Activated CD8-positive, alpha-beta memory T cell treated with anti-CD3 and anti-CD28 coated beads, Interleukin-2, amount 50 U/mL, for 1 hour (primary cell): ENCODE data around the gene PHKB.

ENCODE experiments used
- DNase-seq: peaks from one replicate; pipeline ENCODE4 v3.0.0-alpha.2; 2020; ENCODE audit errors: extremely low read depth

The PHKB gene

GRCh38 chr16:47687694-47688093, 226.6 kb downstream of the PHKB start:
- DNase-seq = no peak

- no peak for DNase-seq
Observed at GRCh38 chr16:47693226-47693625, 232.1 kb downstream of the PHKB start.

- no peak for DNase-seq
Observed at GRCh38 chr16:47694543-47694942, 233.4 kb downstream of the PHKB start.

- DNase-seq = no peak
Observed at GRCh38 chr16:47695756-47696155, 234.6 kb downstream of the PHKB start.

GRCh38 chr16:47697826-47698225, 236.7 kb downstream of the PHKB start:
- DNase-seq = no peak

- no peak for DNase-seq
Observed at GRCh38 chr16:47699106-47699505, 238.0 kb downstream of the PHKB start.

- no peak for DNase-seq
Observed at GRCh38 chr16:47700857-47701587, 239.9 kb downstream of the PHKB start.

- no peak for DNase-seq
Observed at GRCh38 chr16:47705266-47705665, 244.1 kb downstream of the PHKB start.

- no peak for DNase-seq
Observed at GRCh38 chr16:47711809-47712208, 250.7 kb downstream of the PHKB start.

- no peak for DNase-seq
Observed at GRCh38 chr16:47712276-47713224, 251.4 kb downstream of the PHKB start.

- no peak for DNase-seq
Observed at GRCh38 chr16:47713225-47713595, 252.1 kb downstream of the PHKB start.

- no peak for DNase-seq
Observed at GRCh38 chr16:47715442-47716083, 254.4 kb downstream of the PHKB start.

- no peak for DNase-seq
Observed at GRCh38 chr16:47716571-47716970, 255.4 kb downstream of the PHKB start.

GRCh38 chr16:47719713-47720112, 258.6 kb downstream of the PHKB start:
- DNase-seq = no peak

- DNase-seq = no peak
Observed at GRCh38 chr16:47721006-47721637, 260.0 kb downstream of the PHKB start.

- DNase-seq = no peak
Observed at GRCh38 chr16:47722046-47722445, 260.9 kb downstream of the PHKB start.

- DNase-seq = no peak
Observed at GRCh38 chr16:47724115-47724785, 263.1 kb downstream of the PHKB start.

GRCh38 chr16:47725188-47725695, 264.1 kb downstream of the PHKB start:
- no peak for DNase-seq

GRCh38 chr16:47726031-47726675, 265.0 kb downstream of the PHKB start:
- DNase-seq = no peak

GRCh38 chr16:47727131-47727530, 266.0 kb downstream of the PHKB start:
- DNase-seq = no peak

- no peak for DNase-seq
Observed at GRCh38 chr16:47728205-47728604, 267.1 kb downstream of the PHKB start.
